OCI-LY7 (cell line): ENCODE measurements around the gene ISG20L2. TPM values are rescaled to one million over a fixed set of nuclear protein-coding genes. Genes with fewer than 3 reads are reported as not detected.

Source experiments
- BruUV-seq: library from RNA; stranded (reverse); fragments of 400-500 nt; replicated peaks from 2 replicates; lab custom pipeline; 2021; lab: Mats Ljungman, UMichigan
- CTCF ChIA-PET: fragments of 300-600 bp; sonication (Branson Sonifier 250); formaldehyde crosslinking; loops from one replicate; lab custom pipeline; 2022; ENCODE audit warnings: antibody characterized with exemption; ENCODE audit not compliant: unreplicated experiment; lab: Charles Lee
- POLR2A ChIA-PET: fragments of 300-600 bp; sonication (Branson Sonifier 250); formaldehyde crosslinking; loops from one replicate; lab custom pipeline; 2022; ENCODE audit warnings: antibody characterized with exemption; lab: Charles Lee
- DNase-seq: peaks from one replicate; pipeline ENCODE4 v3.0.0-alpha.2; 2015; ENCODE audit warnings: low spot score
- H2AFZ ChIP-seq: fragments of 200-600 bp; sonication (generic), shearing (Covaris generic); 2 replicates; pipeline ENCODE4 v1.6.1; 2014; ENCODE audit warnings: mild to moderate bottlenecking, antibody characterized with exemption, low read length, moderate library complexity
- H3K27ac ChIP-seq: fragments of 200-600 bp; sonication (generic); 2 replicates; pipeline ENCODE4 v1.5.1; 2014; ENCODE audit warnings: mixed run types, low read depth, mild to moderate bottlenecking, moderate library complexity, low read length, inconsistent platforms; ENCODE audit not compliant: poor library complexity, severe bottlenecking
- H3K36me3 ChIP-seq: fragments of 200-600 bp; sonication (generic); 2 replicates; pipeline ENCODE4 v1.6.1; 2014; ENCODE audit warnings: mild to moderate bottlenecking, antibody characterized with exemption, low read length, moderate library complexity, mixed read lengths; ENCODE audit not compliant: insufficient read depth
- H3K4me1 ChIP-seq: fragments of 200-600 bp; sonication (generic); 2 replicates; pipeline ENCODE4 v1.5.1; 2014; ENCODE audit warnings: mild to moderate bottlenecking, low read length; ENCODE audit not compliant: insufficient read depth, poor library complexity, severe bottlenecking
- H3K4me2 ChIP-seq: fragments of 200-600 bp; sonication (generic); 2 replicates; pipeline ENCODE4 v1.6.1; 2014; ENCODE audit warnings: mild to moderate bottlenecking, low read length
- H3K4me3 ChIP-seq: fragments of 200-600 bp; sonication (generic); 2 replicates; pipeline ENCODE4 v1.5.1; 2014; ENCODE audit warnings: mild to moderate bottlenecking, low read depth, low read length; ENCODE audit not compliant: poor library complexity, severe bottlenecking
- H3K79me2 ChIP-seq: fragments of 200-600 bp; sonication (generic); 2 replicates; pipeline ENCODE4 v1.6.1; 2016; ENCODE audit warnings: low read depth, mild to moderate bottlenecking, low read length, moderate library complexity, mixed read lengths; ENCODE audit not compliant: insufficient read depth
- H3K9me2 ChIP-seq: fragments of 200-600 bp; sonication (generic); 2 replicates; pipeline ENCODE4 v1.6.1; 2016; ENCODE audit warnings: mild to moderate bottlenecking, low read length, mixed read lengths; ENCODE audit not compliant: insufficient read depth
- H3K9me3 ChIP-seq: fragments of 200-600 bp; sonication (generic); 2 replicates; pipeline ENCODE4 v1.6.1; 2014; ENCODE audit warnings: mild to moderate bottlenecking, mixed run types, low read length, mixed read lengths
- H4K20me1 ChIP-seq: fragments of 200-600 bp; sonication (generic); 2 replicates; pipeline ENCODE4 v1.6.1; 2014; ENCODE audit warnings: mild to moderate bottlenecking, antibody characterized with exemption, low read length, moderate library complexity, mixed read lengths; ENCODE audit not compliant: insufficient read depth
- EZH2phosphoT487 ChIP-seq: fragments of 200-600 bp; sonication (generic); IDR thresholded peaks from 2 replicates; pipeline ENCODE4 v1.6.1; 2018; ENCODE audit warnings: low read depth, borderline replicate concordance, mild to moderate bottlenecking, mixed run types, antibody characterized with exemption, low read length, moderate library complexity, mixed read lengths
- intact Hi-C: fragments of 100-400 bp; cut with micrococcal nuclease; formaldehyde crosslinking; loops from one replicate; pipeline ENCODE4 v1.10.0; 2022; ENCODE audit not compliant: unreplicated experiment
- total RNA-seq, 2 experiments: library from RNA; depleted of rRNA in 1 of 2; stranded (reverse); fragments of >200 nt in 1 of 2; shearing (Covaris generic) in 1 of 2; gene quantifications; 2 replicates each; pipeline ENCODE4 v1.2.3, GENCODE V29; 2014 to 2022
- TF ChIP-seq, protein P1 (sequence below): fragments of 200-600 bp; sonication (generic); conservative IDR thresholded peaks from 2 replicates; pipeline ENCODE4 v1.5.1; 2014; ENCODE audit warnings: mild to moderate bottlenecking, antibody characterized with exemption, low read length, moderate library complexity, mixed read lengths

Gene ISG20L2
- total RNA-seq, 2 experiments from 2014 or later, result 37.9 to 74.1 TPM

DNA sequence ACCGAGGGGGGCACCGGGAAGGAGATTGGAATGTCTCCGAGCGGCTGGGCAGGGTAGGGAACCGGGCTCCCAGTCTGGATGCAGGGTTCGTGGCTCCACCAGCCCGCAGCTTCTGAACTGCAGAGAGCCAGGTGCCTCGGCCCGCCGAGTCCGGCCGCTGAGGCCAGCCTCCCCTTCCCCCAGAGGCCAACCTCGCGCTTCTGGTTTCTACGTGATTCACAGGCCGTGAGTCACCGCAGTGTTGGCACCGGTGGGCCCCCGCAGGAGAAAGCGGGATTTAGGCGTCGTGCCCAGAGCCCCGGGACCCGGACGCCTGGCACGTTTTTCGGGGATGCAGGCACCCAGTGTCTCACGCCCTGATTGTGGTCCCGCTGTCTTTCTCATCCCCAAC, 23.6 kb downstream of the ISG20L2 start:
- ChIA-PET POLR2A (no interaction called here), CTCF (interaction anchor here (2.6 kb wide), 1 partner anchor 16 kb away, joined by 19 read pairs; no protein-coding TSS in a partner anchor)
- no TSS peak for BruUV-seq
- Histone ChIP-seq H2AFZ (no peak overlapping the region), H3K9me2 (no peaks in the 10 kb centered on the region), H4K20me1 (no peaks in the 10 kb centered on the region), H3K9me3 (no peaks in the 10 kb centered on the region), H3K4me2 (no peak overlapping the region), H3K79me2 (no peaks in the 10 kb centered on the region), H3K36me3 (no peaks in the 10 kb centered on the region), H3K4me3 (no peak overlapping the region), H3K4me1 (peaks cover 17% of the 10 kb centered on the region), H3K27ac (no peak overlapping the region)
- intact Hi-C loops, result no loop called here
- DNase-seq, result no peak
- TF ChIP-seq EZH2phosphoT487, result no peak
- TF ChIP-seq, protein P1, sequence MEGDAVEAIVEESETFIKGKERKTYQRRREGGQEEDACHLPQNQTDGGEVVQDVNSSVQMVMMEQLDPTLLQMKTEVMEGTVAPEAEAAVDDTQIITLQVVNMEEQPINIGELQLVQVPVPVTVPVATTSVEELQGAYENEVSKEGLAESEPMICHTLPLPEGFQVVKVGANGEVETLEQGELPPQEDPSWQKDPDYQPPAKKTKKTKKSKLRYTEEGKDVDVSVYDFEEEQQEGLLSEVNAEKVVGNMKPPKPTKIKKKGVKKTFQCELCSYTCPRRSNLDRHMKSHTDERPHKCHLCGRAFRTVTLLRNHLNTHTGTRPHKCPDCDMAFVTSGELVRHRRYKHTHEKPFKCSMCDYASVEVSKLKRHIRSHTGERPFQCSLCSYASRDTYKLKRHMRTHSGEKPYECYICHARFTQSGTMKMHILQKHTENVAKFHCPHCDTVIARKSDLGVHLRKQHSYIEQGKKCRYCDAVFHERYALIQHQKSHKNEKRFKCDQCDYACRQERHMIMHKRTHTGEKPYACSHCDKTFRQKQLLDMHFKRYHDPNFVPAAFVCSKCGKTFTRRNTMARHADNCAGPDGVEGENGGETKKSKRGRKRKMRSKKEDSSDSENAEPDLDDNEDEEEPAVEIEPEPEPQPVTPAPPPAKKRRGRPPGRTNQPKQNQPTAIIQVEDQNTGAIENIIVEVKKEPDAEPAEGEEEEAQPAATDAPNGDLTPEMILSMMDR, result no peak

DNA sequence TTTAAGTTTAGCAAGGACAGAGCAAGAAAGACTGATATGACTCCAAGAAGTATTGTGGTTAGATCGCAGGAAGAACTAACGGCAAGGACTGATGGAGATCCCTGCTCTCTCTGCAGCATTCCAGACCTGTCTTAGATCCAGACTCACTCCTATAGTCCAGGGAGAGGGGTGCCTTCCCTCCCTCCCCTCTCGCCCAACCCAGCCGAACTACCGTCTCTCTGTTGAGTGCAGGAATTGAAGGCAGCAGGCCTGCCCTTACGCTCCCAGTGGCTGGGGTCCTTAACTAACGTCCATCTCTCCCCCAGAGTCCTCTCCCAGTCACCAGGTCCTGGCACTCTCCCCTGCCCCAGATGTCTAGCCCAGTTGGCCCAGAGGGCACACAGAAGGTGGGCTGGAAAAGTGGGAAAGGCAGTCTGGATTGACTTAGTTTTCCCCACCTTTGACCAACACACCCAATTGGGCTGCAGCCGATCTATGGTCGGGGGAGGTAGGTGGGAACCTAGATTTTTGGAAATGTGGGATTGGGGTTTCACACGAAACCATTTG, 24.3 kb downstream of the ISG20L2 start:
- ChIA-PET POLR2A (no interaction called here), CTCF (no interaction called here)
- DNase-seq, result no peak
- no TSS peak for BruUV-seq
- H3K79me2 ChIP-seq, result no peaks in the 10 kb centered on the region
- no peaks in the 10 kb centered on the region for H3K36me3 ChIP-seq
- intact Hi-C loops, result no loop called here
- TF ChIP-seq, protein P1, result no peak
- no peak for TF ChIP-seq EZH2phosphoT487
- H3K4me2 ChIP-seq, result no peak overlapping the region
- H4K20me1 ChIP-seq, result no peaks in the 10 kb centered on the region
- no peak overlapping the region for H3K27ac ChIP-seq
- H3K9me2 ChIP-seq, result no peaks in the 10 kb centered on the region
- no peaks in the 10 kb centered on the region for H3K9me3 ChIP-seq
- H3K4me3 ChIP-seq, result no peak overlapping the region
- H2AFZ ChIP-seq, result no peak overlapping the region
- peaks cover 17% of the 10 kb centered on the region for H3K4me1 ChIP-seq

DNA sequence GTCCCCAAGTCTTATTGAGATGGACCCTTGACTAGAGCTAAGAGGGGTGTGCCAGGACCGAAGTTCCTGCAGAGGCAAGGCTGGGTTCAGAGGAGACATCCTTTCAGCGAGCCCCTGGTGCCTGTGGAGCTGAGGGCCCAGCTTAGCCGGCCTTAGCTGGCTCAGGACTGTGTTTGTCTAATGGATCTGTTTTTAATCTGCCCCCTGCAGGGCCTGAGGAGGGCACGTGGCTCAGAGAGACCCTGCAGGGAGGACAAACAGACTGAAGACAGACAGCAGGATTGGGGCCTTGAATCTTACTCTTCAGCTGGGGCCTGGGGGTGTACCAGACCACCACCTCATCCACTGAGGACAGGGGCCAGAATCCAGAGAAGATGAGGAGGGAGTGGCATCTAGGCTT, 24.8 kb downstream of the ISG20L2 start:
- intact Hi-C loops, result no loop called here
- no TSS peak for BruUV-seq
- no peak overlapping the region for H3K4me2 ChIP-seq

More for the DNA sequence above, 24.8 kb downstream of the ISG20L2 start:
- no peaks in the 10 kb centered on the region for H3K9me3 ChIP-seq
- POLR2A ChIA-PET, result no interaction called here
- H3K79me2 ChIP-seq, result no peaks in the 10 kb centered on the region
- no peak overlapping the region for H3K27ac ChIP-seq
- no peak overlapping the region for H3K4me3 ChIP-seq
- H4K20me1 ChIP-seq, result no peaks in the 10 kb centered on the region
- peaks cover 17% of the 10 kb centered on the region for H3K4me1 ChIP-seq
- TF ChIP-seq, protein P1, result no peak
- TF ChIP-seq EZH2phosphoT487, result no peak
- H3K36me3 ChIP-seq, result no peaks in the 10 kb centered on the region
- CTCF ChIA-PET, result interaction anchor here (0.6 kb wide), 1 partner anchor 80 kb away, joined by 3 read pairs; no protein-coding TSS in a partner anchor
- H2AFZ ChIP-seq, result no peak overlapping the region
- no peaks in the 10 kb centered on the region for H3K9me2 ChIP-seq
- no peak for DNase-seq
